ENCODE measurements around the gene RNF169. TPM values are rescaled to one million over a fixed set of nuclear protein-coding genes. Genes with fewer than 3 reads are reported as not detected.

Gene RNF169
- total RNA-seq: 10 to 100 TPM in 7 of 8 experiments, 1 to 10 TPM in 1; 9.9 to 26.0 (median 12.8) TPM

GRCh38 chr11:74748211-74749126 lies at the start of gene RNF169:
Gene RNF169, plus strand, starts transcription at chr11:74748849. Its CDS starts 32 bp downstream, at chr11:74748881.
- 0 to 57% (median 5%) methylated on average over 1 to 11 of the region's 47 CpGs for WGBS, 10 experiments
- Histone ChIP-seq H3K27ac (peak within 1 kb of the TSS; percentile 92), H3K4me3 (peak within 1 kb of the TSS; percentile 62 to 95 (median 83)), H3K4me1 (replicated peaks in 1 of 2) (peaks cover 9 to 10% of the 10 kb centered on the region in 2 donors)
- in situ Hi-C loops (cut with MboI; ENCODE audit: low pct_unique_long_range_greater_than_20kb in 2 of 9, low sequenced_read_pairs in 9 of 9, unreplicated experiment in 9 of 9): no loop called here
- peak; percentile 95 to 100 (median 99) for ATAC-seq (replicated peaks in 6 of 8)

GRCh38 chr11:74699615-74700396 lies 48.8 kb upstream of the RNF169 start:
- Histone ChIP-seq H3K4me3 (no peak overlapping the region), H3K4me1 (replicated peaks in 1 of 2) (no peaks in the 10 kb centered on the region), H3K27ac (no peak overlapping the region)
- ATAC-seq (replicated peaks in 6 of 8): no peak
- in situ Hi-C loops (cut with MboI; ENCODE audit: low pct_unique_long_range_greater_than_20kb in 2 of 9, low sequenced_read_pairs in 9 of 9, unreplicated experiment in 9 of 9): no loop called here
- WGBS, 10 experiments: 66 to 90% (median 82%) methylated on average over 2 to 7 of the region's 9 CpGs; no CpG with 5 or more reads in 4 of the 10 experiments

GRCh38 chr11:74701351-74701750 lies 47.3 kb upstream of the RNF169 start:
- no peak overlapping the region for H3K27ac ChIP-seq
- WGBS, 10 experiments: 19 to 87% (median 67%) methylated on average over 2 to 6 of the region's 8 CpGs; no CpG with 5 or more reads in 1 of the 10 experiments
- in situ Hi-C loops (cut with MboI; ENCODE audit: low pct_unique_long_range_greater_than_20kb in 2 of 9, low sequenced_read_pairs in 9 of 9, unreplicated experiment in 9 of 9): no loop called here
- ATAC-seq (replicated peaks in 6 of 8): peak in 1 of 8 experiments; percentile 17
- no peak overlapping the region for H3K4me3 ChIP-seq
- no peaks in the 10 kb centered on the region for H3K4me1 ChIP-seq (replicated peaks in 1 of 2)

- no peaks in the 10 kb centered on the region for H3K4me1 ChIP-seq (replicated peaks in 1 of 2)
- no peak overlapping the region for H3K4me3 ChIP-seq
- H3K27ac ChIP-seq: no peak overlapping the region
- peak; percentile 74 to 95 (median 85) for ATAC-seq (replicated peaks in 6 of 8)
- WGBS, 10 experiments: 0 to 70% (median 26%) methylated on average over 1 to 7 of the region's 15 CpGs; no CpG with 5 or more reads in 2 of the 10 experiments
- in situ Hi-C loops (cut with MboI; ENCODE audit: low pct_unique_long_range_greater_than_20kb in 2 of 9, low sequenced_read_pairs in 9 of 9, unreplicated experiment in 9 of 9): no loop called here
Measured at GRCh38 chr11:74702383-74703007, 46.2 kb upstream of the RNF169 start.

- in situ Hi-C loops (cut with MboI; ENCODE audit: low pct_unique_long_range_greater_than_20kb in 2 of 9, low sequenced_read_pairs in 9 of 9, unreplicated experiment in 9 of 9): no loop called here
- WGBS, 10 experiments: 60 to 100% (median 94%) methylated on average over 1 to 6 of the region's 13 CpGs; no CpG with 5 or more reads in 4 of the 10 experiments
- Histone ChIP-seq H3K27ac (no peak overlapping the region), H3K4me1 (replicated peaks in 1 of 2) (no peaks in the 10 kb centered on the region), H3K4me3 (no peak overlapping the region)
- no peak for ATAC-seq (replicated peaks in 6 of 8)
Measured at GRCh38 chr11:74703211-74703610, 45.4 kb upstream of the RNF169 start.

GRCh38 chr11:74707182-74707581 lies 41.5 kb upstream of the RNF169 start:
- no peak overlapping the region for H3K4me3 ChIP-seq
- in situ Hi-C loops (cut with MboI; ENCODE audit: low pct_unique_long_range_greater_than_20kb in 2 of 9, low sequenced_read_pairs in 9 of 9, unreplicated experiment in 9 of 9): no loop called here
- peaks cover 10 to 12% of the 10 kb centered on the region in 2 donors for H3K4me1 ChIP-seq (replicated peaks in 1 of 2)
- no peak overlapping the region for H3K27ac ChIP-seq
- WGBS, 10 experiments: 86 to 100% (median 92%) methylated on average over 1 to 2 of the region's 3 CpGs; no CpG with 5 or more reads in 7 of the 10 experiments
- ATAC-seq (replicated peaks in 6 of 8): no peak

GRCh38 chr11:74707602-74708510 lies 40.8 kb upstream of the RNF169 start:
- in situ Hi-C loops (cut with MboI; ENCODE audit: low pct_unique_long_range_greater_than_20kb in 2 of 9, low sequenced_read_pairs in 9 of 9, unreplicated experiment in 9 of 9): no loop called here
- H3K27ac ChIP-seq: no peak overlapping the region
- H3K4me1 ChIP-seq (replicated peaks in 1 of 2): peaks cover 10 to 12% of the 10 kb centered on the region in 2 donors
- WGBS, 10 experiments: 17 to 100% (median 67%) methylated on average over 1 to 4 of the region's 10 CpGs; no CpG with 5 or more reads in 2 of the 10 experiments
- H3K4me3 ChIP-seq: no peak overlapping the region
- peak in 2 of 8 experiments; percentile 35 to 49 for ATAC-seq (replicated peaks in 6 of 8)

- Histone ChIP-seq H3K4me3 (no peak overlapping the region), H3K4me1 (replicated peaks in 1 of 2) (peaks cover 10 to 12% of the 10 kb centered on the region in 2 donors), H3K27ac (no peak overlapping the region)
- in situ Hi-C loops (cut with MboI; ENCODE audit: low pct_unique_long_range_greater_than_20kb in 2 of 9, low sequenced_read_pairs in 9 of 9, unreplicated experiment in 9 of 9): no loop called here
- no peak for ATAC-seq (replicated peaks in 6 of 8)
- 50 to 100% (median 75%) methylated on average over 1 to 2 of the region's 3 CpGs; no CpG with 5 or more reads in 4 of the 10 experiments for WGBS, 10 experiments
Measured at GRCh38 chr11:74709175-74709574, 39.5 kb upstream of the RNF169 start.

- ATAC-seq (replicated peaks in 6 of 8): peak in 7 of 8 experiments; percentile 73 to 90 (median 82)
- no peak overlapping the region for H3K4me3 ChIP-seq
- in situ Hi-C loops (cut with MboI; ENCODE audit: low pct_unique_long_range_greater_than_20kb in 2 of 9, low sequenced_read_pairs in 9 of 9, unreplicated experiment in 9 of 9): no loop called here
Measured at GRCh38 chr11:74710281-74710938, 38.2 kb upstream of the RNF169 start.

GRCh38 chr11:74713686-74714085 lies 35.0 kb upstream of the RNF169 start:
- Histone ChIP-seq H3K4me1 (replicated peaks in 1 of 2) (peaks cover 10 to 12% of the 10 kb centered on the region in 2 donors), H3K27ac (no peak overlapping the region), H3K4me3 (no peak overlapping the region)
- WGBS, 10 experiments: 0 to 80% (median 58%) methylated on average over 1 to 4 of the region's 4 CpGs; no CpG with 5 or more reads in 1 of the 10 experiments
- no peak for ATAC-seq (replicated peaks in 6 of 8)
- in situ Hi-C loops (cut with MboI; ENCODE audit: low pct_unique_long_range_greater_than_20kb in 2 of 9, low sequenced_read_pairs in 9 of 9, unreplicated experiment in 9 of 9): no loop called here

More at GRCh38 chr11:74710281-74710938, 38.2 kb upstream of the RNF169 start:
- WGBS, 10 experiments: 21 to 64% (median 46%) methylated on average over 1 to 5 of the region's 8 CpGs; no CpG with 5 or more reads in 3 of the 10 experiments
- peaks cover 10 to 12% of the 10 kb centered on the region in 2 donors for H3K4me1 ChIP-seq (replicated peaks in 1 of 2)
- H3K27ac ChIP-seq: peak overlapping the region in 1 of 2 donors; percentile 47

- H3K4me1 ChIP-seq (replicated peaks in 1 of 2): peaks cover 8% of the 10 kb centered on the region in 2 donors
- no peak for ATAC-seq (replicated peaks in 6 of 8)
- in situ Hi-C loops (cut with MboI; ENCODE audit: low pct_unique_long_range_greater_than_20kb in 2 of 9, low sequenced_read_pairs in 9 of 9, unreplicated experiment in 9 of 9): no loop called here
Measured at GRCh38 chr11:74714904-74715303, 33.7 kb upstream of the RNF169 start.

More at GRCh38 chr11:74714904-74715303, 33.7 kb upstream of the RNF169 start:
- no peak overlapping the region for H3K27ac ChIP-seq
- H3K4me3 ChIP-seq: no peak overlapping the region
- 90 to 100% (median 95%) methylated on average over 2 to 4 of the region's 7 CpGs; no CpG with 5 or more reads in 4 of the 10 experiments for WGBS, 10 experiments

Data from motor neuron (in vitro differentiated cells).